Spleen (tissue), 7 donors: ENCODE results near the gene HECW1.

Source experiments
- CTCF ChIP-seq, 11 experiments: fragments of 200-600 bp in 7 of 11; fragments of 450-650 bp in 4 of 11; sonication (generic) in 4 of 11; IDR thresholded peaks in 8 of 11; conservative IDR thresholded peaks in 3 of 11; 1 replicate in 7 of 11; 2 replicates in 4 of 11; pipeline versions ENCODE4 v1.4.0 to v1.8.0; 2016 to 2021; ENCODE audit warnings: antibody characterized with exemption in 11 of 11, inconsistent platforms in 4 of 11, mild to moderate bottlenecking in 1 of 11
- POLR2A ChIP-seq, 3 donors: fragments of 450-650 bp; IDR thresholded peaks; one replicate each; pipeline ENCODE4 v1.5.1; 2017; ENCODE audit warnings: antibody characterized with exemption in 3 of 3, mild to moderate bottlenecking in 1 of 3
- POLR2AphosphoS5 ChIP-seq, 3 donors: sonication (generic); formaldehyde crosslinking; IDR thresholded peaks; one replicate each; pipeline ENCODE4 v1.5.1; 2017; ENCODE audit warnings: antibody characterized with exemption in 3 of 3
- donor health status: DM: no; HTN: no; CAD: no; lungs with moderate emphysema.
- donor health status: DM: no; HTN: no; CAD: no.
- donor health status: DM: no; HTN: no; CAD: no.

GRCh38 chr7:43537765-43538403 is 425.4 kb downstream of the HECW1 start:
- TF ChIP-seq CTCF (IDR thresholded peaks at IDR 0.05 in 8 of 11, conservative IDR thresholded peaks at IDR 0.05 in 3 of 11) = no peak
- no peak for TF ChIP-seq POLR2A (IDR thresholded peaks at IDR 0.05)
- no peak for TF ChIP-seq POLR2AphosphoS5 (IDR thresholded peaks at IDR 0.05)
